DND-41 (cell line): ENCODE results near the gene KDM8.

Source experiments
- CTCF ChIP-seq: IDR thresholded peaks from 2 replicates; pipeline ENCODE4 v1.5.1; 2012; ENCODE audit warnings: borderline replicate concordance, low read length, moderate library complexity, mild to moderate bottlenecking; ENCODE audit not compliant: poor library complexity, severe bottlenecking; ENCODE audit errors: extremely low read depth
- EZH2 ChIP-seq: IDR thresholded peaks from 3 replicates; pipeline ENCODE4 v1.6.1; 2012; ENCODE audit warnings: borderline replicate concordance, low read depth, mild to moderate bottlenecking, moderate library complexity, low read length, inconsistent platforms; ENCODE audit not compliant: severe bottlenecking

GRCh38 chr16:27251541-27252205 lies 48.3 kb downstream of the KDM8 start:
- TF ChIP-seq EZH2 (no peak), CTCF (no peak)
